ENCODE data around the gene ARNT2.

Gene ARNT2

DNA sequence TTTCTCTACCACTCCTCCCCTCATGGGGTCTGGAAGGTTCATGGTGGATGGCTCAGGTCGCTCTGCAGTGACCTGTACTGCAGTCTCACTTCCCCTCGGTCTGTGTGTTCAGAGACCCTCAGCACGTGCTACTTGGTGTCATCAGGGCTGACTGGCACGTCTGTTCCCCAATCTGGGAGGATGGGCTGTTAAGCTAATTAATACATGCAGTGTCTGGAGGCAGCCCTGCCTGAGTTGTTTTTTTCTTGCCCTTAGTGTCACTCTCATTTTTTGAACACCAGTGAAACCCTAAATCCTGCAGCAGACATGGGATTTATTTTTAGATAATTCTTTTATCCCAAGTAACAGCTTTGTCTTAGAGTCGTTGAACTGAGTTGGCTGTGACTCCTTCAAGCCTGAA is 64.6 kb downstream of the ARNT2 start:
- TF ChIP-seq CTCF (conservative IDR thresholded peaks at IDR 0.05; ENCODE audit: low read length): no peak
- no peak overlapping the region for H3K4me3 ChIP-seq (ENCODE audit: low read length)
- no peak for DNase-seq (ENCODE audit: low read depth)

- no peak overlapping the region for H3K4me3 ChIP-seq (ENCODE audit: low read length)
- no peak for DNase-seq (ENCODE audit: low read depth)
- TF ChIP-seq CTCF (conservative IDR thresholded peaks at IDR 0.05; ENCODE audit: low read length): no peak
These were observed 67.7 kb downstream of the ARNT2 start for GRCh38 chr15:80471881-80472280.

DNA sequence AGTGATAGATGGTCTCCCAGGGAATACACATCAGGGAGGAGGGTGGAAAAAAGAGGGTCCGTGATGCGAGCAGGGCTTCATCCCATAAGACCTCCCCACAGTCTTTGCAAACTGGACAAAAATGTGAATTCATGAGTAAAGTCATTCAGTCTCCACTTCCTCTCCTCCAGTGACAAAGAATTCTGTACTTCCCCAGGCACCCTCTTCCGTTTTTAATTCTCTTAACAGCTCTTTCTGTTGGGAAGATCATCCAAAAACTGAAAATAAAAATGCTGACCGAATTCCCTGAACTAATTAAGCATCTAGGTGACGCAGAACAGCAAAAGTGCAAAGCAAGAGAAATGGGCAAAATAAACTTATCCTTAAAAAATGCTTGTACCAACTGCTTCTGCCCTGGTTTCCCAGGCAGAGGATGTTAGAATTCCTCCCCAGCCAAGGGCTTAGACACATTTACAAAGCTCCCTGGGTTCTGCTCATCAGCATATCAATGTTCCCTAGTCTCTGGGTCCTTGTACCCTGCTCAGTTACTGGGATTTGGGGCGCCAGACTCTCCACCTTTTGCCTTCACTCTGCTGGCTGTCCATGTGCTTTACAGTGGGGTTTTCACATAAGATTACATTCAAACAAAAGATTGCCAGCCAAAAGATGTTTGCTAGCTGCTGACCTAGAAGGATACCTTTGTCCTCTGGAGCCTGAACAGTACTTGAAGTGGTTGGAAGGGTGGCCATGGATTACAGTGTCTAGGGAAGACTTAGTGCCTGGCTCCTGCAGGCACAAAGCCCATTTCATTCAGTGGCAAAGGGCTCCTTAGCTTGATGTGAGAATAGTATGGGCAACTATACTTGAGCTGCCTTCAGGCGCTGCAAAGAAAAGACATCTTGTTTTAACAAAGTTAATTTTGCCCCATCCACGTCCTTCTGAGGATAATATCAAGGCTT is 69.4 kb downstream of the ARNT2 start:
- H3K4me3 ChIP-seq (ENCODE audit: low read length): no peak overlapping the region
- DNase-seq (ENCODE audit: low read depth): no peak
- TF ChIP-seq CTCF (conservative IDR thresholded peaks at IDR 0.05; ENCODE audit: low read length): no peak

- no peak for TF ChIP-seq CTCF (conservative IDR thresholded peaks at IDR 0.05; ENCODE audit: low read length)
- DNase-seq (ENCODE audit: low read depth): peak; percentile 38
- H3K4me3 ChIP-seq (ENCODE audit: low read length): no peak overlapping the region
These were observed 70.3 kb downstream of the ARNT2 start for GRCh38 chr15:80474224-80475215.

- no peak for DNase-seq (ENCODE audit: low read depth)
- H3K4me3 ChIP-seq (ENCODE audit: low read length): no peak overlapping the region
- peak; percentile 45 for TF ChIP-seq CTCF (conservative IDR thresholded peaks at IDR 0.05; ENCODE audit: low read length)
These were observed 71.4 kb downstream of the ARNT2 start for GRCh38 chr15:80475572-80475971.

GRCh38 chr15:80476036-80476435 is 71.9 kb downstream of the ARNT2 start:
- no peak overlapping the region for H3K4me3 ChIP-seq (ENCODE audit: low read length)
- no peak for DNase-seq (ENCODE audit: low read depth)
- TF ChIP-seq CTCF (conservative IDR thresholded peaks at IDR 0.05; ENCODE audit: low read length): no peak
